Spinal cord (tissue), 10 donors: Measurements from ENCODE around the gene BIRC3. TPM values are rescaled to one million over a fixed set of nuclear protein-coding genes. Genes with fewer than 3 reads are reported as not detected.

Experiments used
- DNase-seq, 6 donors: peaks; one replicate each; pipeline versions ENCODE4 v3.0.0 to v3.0.0-alpha.2; 2013 to 2015; ENCODE audit warnings: low spot score in 6 of 6, low read depth in 4 of 6
- H3K27ac ChIP-seq: one replicate; pipeline ENCODE4 v1.5.1; 2013; ENCODE audit warnings: low read depth, low read length, control low read depth
- H3K27me3 ChIP-seq: one replicate; pipeline ENCODE4 v1.6.1; 2013; ENCODE audit warnings: low read length; ENCODE audit not compliant: control insufficient read depth, insufficient read depth
- H3K36me3 ChIP-seq: one replicate; pipeline ENCODE4 v1.6.1; 2013; ENCODE audit warnings: low read length; ENCODE audit not compliant: control insufficient read depth, insufficient read depth
- H3K4me1 ChIP-seq: one replicate; pipeline ENCODE4 v1.6.1; 2013; ENCODE audit warnings: low read length; ENCODE audit not compliant: control insufficient read depth, insufficient read depth
- H3K4me3 ChIP-seq: one replicate; pipeline ENCODE4 v1.5.1; 2013; ENCODE audit warnings: low read depth, low read length, control low read depth
- H3K9me3 ChIP-seq: one replicate; pipeline ENCODE4 v1.6.1; 2013; ENCODE audit warnings: low read length; ENCODE audit not compliant: control insufficient read depth, insufficient read depth
- WGBS: methylation state at CpG from one replicate; pipeline ENCODE4 v1.1.5; 2013; ENCODE audit warnings: missing lambda C conversion rate; ENCODE audit not compliant: insufficient coverage; 5-methylcytosine and 5-hydroxymethylcytosine counted together
- polyA plus RNA-seq, 2 donors: library from polyadenylated mRNA; unstranded; fragments of 120-200 nt; gene quantifications; one replicate each; pipeline ENCODE4 v1.2.1, GENCODE V29; 2013; ENCODE audit not compliant: insufficient read length in 2 of 2
- total RNA-seq, 2 donors: library from RNA; depleted of rRNA in 1 of 2; stranded (reverse); fragments of 120-200 nt in 1 of 2; fragments of >200 nt in 1 of 2; gene quantifications; one replicate each; pipeline versions ENCODE4 v1.2.3 to v1.2.4, GENCODE V29; 2013 to 2014
- donor health status: healthy.

The BIRC3 gene
- total and polyA plus RNA-seq, 4 donors = 1.8 to 6.2 (median 3.1) TPM

DNA sequence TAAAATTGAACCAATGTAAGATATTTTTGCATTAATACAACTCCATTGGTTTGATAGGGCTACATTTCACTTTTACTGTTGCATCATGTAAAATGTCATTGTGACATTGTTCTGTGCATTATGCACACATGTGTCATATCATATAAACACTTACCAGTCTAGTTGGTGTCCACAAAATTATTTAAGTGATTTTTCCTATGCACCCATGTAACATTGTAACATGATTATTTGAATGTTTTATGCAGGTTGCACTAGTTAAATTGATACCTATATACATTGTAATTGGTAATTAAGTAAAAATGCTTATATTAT, 9.6 kb upstream of the BIRC3 start:
- DNase-seq = no peak
- no peaks in the 10 kb centered on the region for H3K4me1 ChIP-seq
- no peak overlapping the region for H3K27ac ChIP-seq
- peaks cover 3% of the 10 kb centered on the region for H3K9me3 ChIP-seq
- H3K36me3 ChIP-seq = no peaks in the 10 kb centered on the region
- no peaks in the 10 kb centered on the region for H3K27me3 ChIP-seq
- no peak overlapping the region for H3K4me3 ChIP-seq

DNA sequence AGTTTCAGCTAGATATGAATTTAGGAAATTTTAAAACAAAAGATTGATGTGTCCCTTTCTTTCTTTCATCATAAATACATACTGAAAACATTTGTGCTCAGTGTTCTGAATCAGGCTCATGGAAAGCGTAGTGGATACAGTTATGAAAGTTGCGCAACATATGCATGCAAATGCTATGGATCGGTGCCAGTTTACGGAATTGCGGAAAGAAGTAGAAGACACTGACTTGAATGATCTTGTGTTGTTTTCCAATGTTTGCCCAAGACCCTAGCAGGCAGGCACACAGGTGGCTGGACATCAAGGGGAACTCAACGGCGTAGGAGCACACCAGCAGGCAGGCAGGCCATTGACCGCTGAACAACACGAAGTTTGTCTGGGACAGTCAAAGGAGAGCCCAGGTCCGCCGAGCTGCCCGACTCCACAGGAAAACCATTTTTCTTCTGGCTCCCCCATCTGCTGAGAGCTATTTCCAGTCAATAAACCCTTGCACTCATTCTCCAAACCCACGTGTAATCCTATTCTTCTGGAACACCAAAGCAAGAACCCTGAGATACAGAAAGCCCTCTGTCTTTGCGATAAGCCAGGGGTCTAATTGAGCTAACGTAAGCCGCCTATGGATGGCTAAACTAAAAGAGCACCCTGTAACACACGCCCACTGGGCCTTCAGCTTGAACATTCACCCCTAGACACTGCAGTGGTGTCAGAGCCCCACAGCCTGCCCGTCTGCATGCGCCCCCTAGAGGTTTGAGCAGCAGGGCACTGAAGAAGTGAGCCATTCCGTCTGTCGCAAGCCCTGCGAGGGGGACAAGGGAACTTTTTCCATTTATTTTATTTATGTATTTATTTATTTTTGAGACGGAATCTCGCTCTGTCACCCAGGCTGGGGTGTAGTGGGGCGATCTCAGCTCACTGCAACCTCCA, 7.4 kb upstream of the BIRC3 start:
- 94% methylated on average over 17 of the region's 25 CpGs for whole genome bisulfite sequencing

DNA sequence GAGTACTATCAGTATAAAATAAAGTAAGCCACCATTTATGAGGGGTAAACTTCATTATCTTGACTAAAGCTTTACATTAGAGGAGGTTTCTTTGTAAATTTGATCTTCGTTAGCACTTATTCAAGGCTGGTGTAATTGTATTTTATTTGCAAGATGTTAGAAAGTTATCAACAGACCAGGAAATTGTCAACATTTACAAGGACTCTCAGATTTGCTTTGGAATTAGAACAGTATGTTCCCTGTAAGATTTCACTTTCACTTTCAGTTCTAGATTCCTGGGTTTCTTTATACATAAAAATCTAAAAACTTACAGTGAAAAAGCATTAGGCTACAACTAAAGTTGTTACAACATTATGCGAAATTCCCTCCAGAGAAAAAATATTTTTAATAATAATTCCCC, 4.6 kb upstream of the BIRC3 start:
- no peak overlapping the region for H3K4me3 ChIP-seq
- WGBS = no CpG with 5 or more reads among the region's 2 CpGs

More for the DNA sequence above, 7.4 kb upstream of the BIRC3 start:
- DNase-seq = no peak
- H3K36me3 ChIP-seq = no peaks in the 10 kb centered on the region
- H3K4me1 ChIP-seq = peaks cover 3% of the 10 kb centered on the region
- H3K27ac ChIP-seq = no peak overlapping the region
- no peaks in the 10 kb centered on the region for H3K27me3 ChIP-seq
- no peaks in the 10 kb centered on the region for H3K9me3 ChIP-seq
- H3K4me3 ChIP-seq = no peak overlapping the region

DNA sequence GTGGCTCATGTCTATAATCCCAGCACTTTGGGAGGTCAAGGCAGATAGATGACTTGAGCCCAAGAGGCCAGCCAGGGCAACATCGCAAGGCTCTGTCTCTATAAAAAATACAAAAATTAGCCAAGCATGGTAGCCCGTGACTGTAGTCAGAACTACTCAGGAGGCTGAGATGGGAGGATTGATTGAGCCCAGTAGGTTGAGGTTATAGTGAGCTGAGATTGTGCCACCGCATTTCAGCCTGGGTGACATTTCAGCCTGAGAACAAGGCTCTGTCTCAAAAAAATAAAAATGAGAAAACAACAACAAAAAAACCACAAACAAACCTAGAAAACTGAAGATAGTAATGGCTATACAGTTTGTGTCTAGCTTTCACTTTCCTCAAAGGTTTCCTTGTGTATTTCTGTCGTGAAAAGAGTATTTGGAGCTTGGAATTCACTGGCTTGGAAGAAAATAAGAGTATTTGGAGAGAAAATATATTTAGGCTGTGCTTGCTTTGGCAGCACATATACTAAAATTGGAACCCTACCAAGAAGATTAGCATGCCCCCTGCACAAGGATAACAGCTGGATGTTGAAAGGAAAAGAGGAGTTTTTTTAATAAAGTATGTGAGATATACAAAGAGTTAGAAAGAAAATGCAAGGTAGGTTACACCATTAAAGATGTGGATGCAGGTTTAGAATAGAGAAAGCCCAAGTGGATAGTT, 3.9 kb upstream of the BIRC3 start:
- 80% methylated on average over 1 of the region's 4 CpGs for WGBS
- Histone ChIP-seq H3K36me3 (no peaks in the 10 kb centered on the region), H3K9me3 (no peaks in the 10 kb centered on the region), H3K27ac (peak overlapping the region; percentile 86), H3K27me3 (peaks cover 5% of the 10 kb centered on the region), H3K4me1 (peaks cover 10% of the 10 kb centered on the region), H3K4me3 (no peak overlapping the region)
- DNase-seq = peak in 1 of 6 donors; percentile 43

More for the DNA sequence above, 4.6 kb upstream of the BIRC3 start:
- peak overlapping the region; percentile 86 for H3K27ac ChIP-seq
- H3K4me1 ChIP-seq = peaks cover 9% of the 10 kb centered on the region
- no peak for DNase-seq
- H3K36me3 ChIP-seq = no peaks in the 10 kb centered on the region
- H3K9me3 ChIP-seq = no peaks in the 10 kb centered on the region
- peaks cover 3% of the 10 kb centered on the region for H3K27me3 ChIP-seq

DNA sequence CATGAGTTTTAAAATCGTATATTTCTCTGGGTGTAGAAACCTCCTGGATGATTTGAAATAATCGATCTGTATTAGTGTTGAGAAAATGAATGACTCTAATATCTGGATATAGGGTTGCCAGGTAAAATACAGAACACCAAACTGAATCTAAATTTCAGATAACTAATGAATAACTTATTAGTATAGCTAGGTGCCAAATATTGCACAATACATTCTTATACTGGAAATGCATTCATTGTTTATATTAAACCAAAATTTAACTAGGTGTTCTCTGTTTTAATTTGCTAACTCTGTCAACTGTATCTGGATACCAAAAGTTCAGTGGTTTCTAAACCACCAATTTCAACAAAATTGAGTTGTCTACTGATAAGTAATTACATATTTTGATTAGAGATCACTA, 2.5 kb upstream of the BIRC3 start:
- DNase-seq = no peak
- Histone ChIP-seq H3K27me3 (peaks cover 5% of the 10 kb centered on the region), H3K9me3 (no peaks in the 10 kb centered on the region), H3K27ac (no peak overlapping the region), H3K4me1 (peaks cover 10% of the 10 kb centered on the region), H3K36me3 (no peaks in the 10 kb centered on the region), H3K4me3 (no peak overlapping the region)
- no CpG with 5 or more reads among the region's 2 CpGs for WGBS

DNA sequence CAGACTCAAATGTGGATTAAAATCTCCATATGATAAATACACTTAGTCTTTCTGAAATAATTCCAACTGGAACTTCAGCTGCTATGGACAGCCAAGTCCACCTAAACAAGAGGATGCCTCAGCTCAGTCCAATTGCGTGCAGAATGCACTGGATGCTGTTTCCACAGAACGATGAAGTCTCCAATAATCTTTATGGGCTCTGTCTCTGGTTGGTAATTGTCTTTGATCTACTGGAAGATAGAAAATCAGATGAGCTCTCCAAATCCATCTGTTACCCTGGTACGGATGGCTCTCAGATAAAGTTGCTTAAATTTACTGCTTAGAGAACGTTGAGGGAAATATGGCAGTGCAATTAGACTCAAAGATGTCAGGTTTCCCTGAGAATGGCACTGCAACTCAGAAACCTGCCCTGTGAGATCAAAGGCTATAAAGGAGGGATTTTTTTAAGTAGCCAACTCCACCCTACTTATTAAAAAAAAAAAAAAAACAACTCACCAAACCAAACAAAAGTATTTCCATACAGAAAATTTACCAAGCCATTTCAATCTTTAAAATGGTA, 859 bp upstream of the BIRC3 start:
- Histone ChIP-seq H3K4me1 (peaks cover 10% of the 10 kb centered on the region), H3K27ac (no peak overlapping the region), H3K9me3 (no peaks in the 10 kb centered on the region), H3K27me3 (peaks cover 5% of the 10 kb centered on the region), H3K4me3 (no peak overlapping the region), H3K36me3 (no peaks in the 10 kb centered on the region)
- DNase-seq = peak in 1 of 6 donors; percentile 15
- 77% methylated on average over 2 of the region's 4 CpGs for WGBS

DNA sequence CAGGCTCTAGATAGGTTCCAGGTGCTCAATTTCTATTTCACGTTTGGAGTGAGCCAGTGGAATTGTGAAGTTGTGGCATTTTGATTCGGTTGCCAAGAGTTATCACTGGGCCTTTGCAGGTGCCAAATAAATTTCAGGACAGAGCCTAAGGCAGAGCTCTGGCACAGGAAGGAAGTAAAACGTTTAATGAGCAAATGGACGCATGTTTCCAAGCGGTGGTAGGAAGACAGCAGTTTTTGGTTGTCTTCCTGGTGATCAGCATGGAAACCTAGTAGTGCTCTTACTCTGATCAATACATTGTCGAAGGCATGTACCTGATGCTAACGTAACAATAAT, 452 bp downstream of the BIRC3 start:
- peaks cover 10% of the 10 kb centered on the region for H3K4me1 ChIP-seq
- H3K27ac ChIP-seq = no peak overlapping the region
- no peaks in the 10 kb centered on the region for H3K9me3 ChIP-seq
- WGBS = 37% methylated on average over 4 of the region's 7 CpGs
- H3K36me3 ChIP-seq = no peaks in the 10 kb centered on the region
- peak overlapping the region; percentile 65 for H3K4me3 ChIP-seq
- peaks cover 5% of the 10 kb centered on the region for H3K27me3 ChIP-seq
- DNase-seq = no peak

DNA sequence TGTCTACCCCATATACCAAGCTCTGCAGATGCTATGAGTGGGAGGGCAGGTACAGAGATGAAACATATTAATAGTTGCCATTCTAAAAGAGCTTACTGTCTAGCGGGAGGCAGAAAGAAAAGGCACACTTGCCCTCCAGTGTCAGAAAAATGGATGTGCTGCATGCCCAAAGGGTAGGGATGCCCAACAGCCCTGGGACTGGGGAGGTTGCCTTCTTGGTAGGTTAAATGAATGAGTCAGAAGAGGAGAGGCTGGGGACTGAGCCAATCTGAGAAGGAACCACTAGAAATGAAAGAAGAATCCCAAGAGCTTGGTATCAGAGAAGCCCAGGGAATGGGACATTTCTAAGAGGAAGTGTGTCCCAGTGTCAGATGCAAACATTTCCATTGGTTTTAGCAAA, 1.2 kb downstream of the BIRC3 start:
- peaks cover 5% of the 10 kb centered on the region for H3K27me3 ChIP-seq
- H3K4me3 ChIP-seq = no peak overlapping the region
- no peaks in the 10 kb centered on the region for H3K36me3 ChIP-seq
- no peaks in the 10 kb centered on the region for H3K9me3 ChIP-seq
- no peak for DNase-seq
- peaks cover 7% of the 10 kb centered on the region for H3K4me1 ChIP-seq
- 100% methylated on average over 1 of the region's 1 CpG for WGBS
- H3K27ac ChIP-seq = no peak overlapping the region

DNA sequence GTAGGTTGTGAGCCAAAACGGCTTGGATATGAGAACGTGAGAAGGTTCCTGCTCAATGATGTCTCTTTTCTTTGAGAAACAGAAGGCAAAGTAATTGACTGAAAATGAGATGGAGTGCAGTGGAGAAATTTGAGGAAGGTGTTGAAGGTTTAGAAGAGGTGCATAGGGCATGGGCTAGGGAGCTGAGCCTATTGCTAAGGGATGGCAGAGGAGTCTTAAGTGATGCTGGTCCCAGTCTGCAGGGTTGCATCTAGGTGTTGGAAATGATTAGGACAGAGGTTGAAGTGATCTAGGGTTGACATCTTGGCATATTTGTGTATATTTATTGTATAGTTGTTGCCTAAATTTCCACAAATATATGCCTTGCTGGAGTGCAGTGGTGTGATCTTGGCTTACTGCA, 2.3 kb downstream of the BIRC3 start:
- DNase-seq = no peak
- Histone ChIP-seq H3K9me3 (no peaks in the 10 kb centered on the region), H3K4me3 (no peak overlapping the region), H3K27ac (no peak overlapping the region), H3K4me1 (peaks cover 7% of the 10 kb centered on the region), H3K36me3 (no peaks in the 10 kb centered on the region), H3K27me3 (peaks cover 5% of the 10 kb centered on the region)
- WGBS = 96% methylated on average over 2 of the region's 2 CpGs

GRCh38 chr11:102320188-102320587, 2.9 kb downstream of the BIRC3 start:
- H3K27me3 ChIP-seq = peaks cover 5% of the 10 kb centered on the region
- DNase-seq = no peak
- H3K4me1 ChIP-seq = peaks cover 7% of the 10 kb centered on the region
- no peak overlapping the region for H3K27ac ChIP-seq
- H3K36me3 ChIP-seq = no peaks in the 10 kb centered on the region
- H3K9me3 ChIP-seq = no peaks in the 10 kb centered on the region
- H3K4me3 ChIP-seq = no peak overlapping the region
